Measurements from ENCODE around the gene MAP3K6. TPM values are rescaled to one million over a fixed set of nuclear protein-coding genes. Genes with fewer than 3 reads are reported as not detected.
A peak's percentile ranks its signal among the peaks of the same experiment; 100 is the strongest.
"Not testable (repeated sequence)": the region's sequence is repeated elsewhere in the genome, so short reads cannot be mapped to it uniquely, and the experiment has no call there.

The MAP3K6 gene
- total RNA-seq, 4 donors from 2014 or later: 72.3 to 121 (median 76.9) TPM

DNA sequence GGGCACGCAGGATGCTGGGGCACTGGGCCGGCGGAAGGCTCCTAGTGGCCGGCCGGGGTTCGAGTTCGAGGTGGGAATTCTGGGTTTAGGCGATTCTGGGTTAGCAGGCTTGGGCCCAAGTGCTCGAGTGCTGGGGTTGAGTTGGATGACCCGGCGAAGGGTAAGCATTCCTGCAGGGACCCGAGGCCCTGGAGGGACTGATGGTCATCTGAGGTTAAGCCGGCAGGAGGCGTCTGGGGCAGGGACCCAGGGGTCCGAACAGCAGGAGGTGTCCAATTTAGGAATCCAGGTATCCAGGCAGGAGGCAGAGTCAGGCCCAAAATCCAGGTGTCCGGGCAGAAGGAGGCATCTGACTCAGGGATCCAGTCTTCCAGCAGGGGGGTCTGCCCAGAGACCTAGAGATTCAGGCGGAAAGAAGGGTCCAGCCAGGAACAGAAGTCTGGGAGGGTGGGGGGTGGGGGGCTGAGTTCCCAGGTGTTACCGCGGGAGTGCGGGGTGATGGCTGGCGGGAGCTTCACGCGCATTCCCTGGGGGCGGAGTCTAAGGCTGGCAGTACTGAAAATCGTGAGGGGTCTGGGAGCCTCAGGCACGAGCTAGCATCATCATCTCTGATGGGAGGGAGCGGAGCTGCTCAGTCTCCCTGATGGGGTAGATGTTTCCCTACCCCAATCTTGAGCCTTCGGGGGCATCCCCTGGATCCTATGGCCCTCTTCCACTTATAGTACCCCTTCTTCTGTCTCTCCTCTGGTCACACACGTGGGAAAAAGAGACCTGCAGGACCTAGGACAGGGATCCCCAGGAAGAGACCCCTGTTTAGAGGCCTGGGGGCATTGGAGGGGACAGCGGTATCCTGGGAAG lies 26.2 kb upstream of the MAP3K6 start:
- intact Hi-C loops (cut with DNase I): loop anchor here (5.0 to 10.0 kb wide), 4 partner anchors 36 to 291 kb away; no protein-coding TSS in a partner anchor
- no peaks in the 10 kb centered on the region for H3K27me3 ChIP-seq
- peak overlapping the region in 3 of 4 donors; percentile 52 to 72 (median 70) for H3K27ac ChIP-seq
- H3K4me1 ChIP-seq: peaks cover 19 to 60% (median 19%) of the 10 kb centered on the region in 3 donors
- TF ChIP-seq POLR2A (IDR thresholded peaks at IDR 0.05): no peak
- TF ChIP-seq, protein P1, sequence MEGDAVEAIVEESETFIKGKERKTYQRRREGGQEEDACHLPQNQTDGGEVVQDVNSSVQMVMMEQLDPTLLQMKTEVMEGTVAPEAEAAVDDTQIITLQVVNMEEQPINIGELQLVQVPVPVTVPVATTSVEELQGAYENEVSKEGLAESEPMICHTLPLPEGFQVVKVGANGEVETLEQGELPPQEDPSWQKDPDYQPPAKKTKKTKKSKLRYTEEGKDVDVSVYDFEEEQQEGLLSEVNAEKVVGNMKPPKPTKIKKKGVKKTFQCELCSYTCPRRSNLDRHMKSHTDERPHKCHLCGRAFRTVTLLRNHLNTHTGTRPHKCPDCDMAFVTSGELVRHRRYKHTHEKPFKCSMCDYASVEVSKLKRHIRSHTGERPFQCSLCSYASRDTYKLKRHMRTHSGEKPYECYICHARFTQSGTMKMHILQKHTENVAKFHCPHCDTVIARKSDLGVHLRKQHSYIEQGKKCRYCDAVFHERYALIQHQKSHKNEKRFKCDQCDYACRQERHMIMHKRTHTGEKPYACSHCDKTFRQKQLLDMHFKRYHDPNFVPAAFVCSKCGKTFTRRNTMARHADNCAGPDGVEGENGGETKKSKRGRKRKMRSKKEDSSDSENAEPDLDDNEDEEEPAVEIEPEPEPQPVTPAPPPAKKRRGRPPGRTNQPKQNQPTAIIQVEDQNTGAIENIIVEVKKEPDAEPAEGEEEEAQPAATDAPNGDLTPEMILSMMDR (IDR thresholded peaks at IDR 0.05): peak in 1 of 6 experiments; percentile 3
- no peaks in the 10 kb centered on the region for H3K9me3 ChIP-seq
- H3K36me3 ChIP-seq: no peaks in the 10 kb centered on the region
- 65 to 67% methylated on average over 11 to 14 of the region's 30 CpGs for WGBS, 2 donors
- DNase-seq: no peak
- H3K4me3 ChIP-seq: peak overlapping the region; percentile 26 to 68 (median 46)

DNA sequence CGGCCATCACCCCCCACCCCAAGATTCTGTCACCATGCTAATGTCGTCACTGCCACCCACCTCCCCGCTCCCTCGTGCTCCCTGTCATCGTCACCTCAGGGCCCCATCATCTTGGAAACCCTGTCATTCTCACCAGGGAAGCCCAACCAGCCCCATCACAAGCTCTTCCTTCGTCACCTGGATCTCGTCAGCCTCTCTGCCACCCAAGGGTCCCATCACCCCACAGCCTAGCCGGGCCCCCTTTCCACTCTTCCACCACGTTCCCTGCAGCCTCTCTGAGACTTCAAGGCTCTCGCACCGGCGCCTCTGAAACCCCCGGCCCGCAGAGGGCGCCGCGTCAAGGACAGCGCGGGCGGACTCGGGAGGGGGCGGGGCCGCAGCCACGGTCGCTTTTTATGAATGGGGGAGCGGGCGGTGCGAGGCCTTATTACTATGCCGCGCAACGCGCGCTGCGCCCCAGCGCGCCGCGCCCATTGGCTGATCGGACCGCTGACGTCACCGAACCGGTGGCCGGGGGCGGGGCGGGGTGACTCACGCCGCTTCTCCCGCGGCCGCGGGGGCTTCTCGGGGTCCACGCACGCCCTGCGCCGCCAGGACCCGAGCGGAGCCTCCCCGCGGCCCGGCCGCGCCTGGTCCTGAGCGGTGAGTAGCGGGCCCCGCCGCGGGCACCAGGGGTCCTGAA lies 25.5 kb upstream of the MAP3K6 start, which contains the start of gene GPR3:
GPR3 (plus strand) TSS at position 527 of the 682 bp plus-strand sequence. CDS start 1,177 bp downstream, outside the sequence.
- H3K36me3 ChIP-seq: no peaks in the 10 kb centered on the region
- peak within 1 kb of the TSS; percentile 26 to 68 (median 46) for H3K4me3 ChIP-seq
- intact Hi-C loops (cut with DNase I): loop anchor here (5.0 to 10.0 kb wide), 4 partner anchors 35 to 290 kb away; no protein-coding TSS in a partner anchor
- H3K9me3 ChIP-seq: no peaks in the 10 kb centered on the region
- WGBS, 2 donors: 4 to 7% methylated on average over 6 to 10 of the region's 69 CpGs
- no peaks in the 10 kb centered on the region for H3K27me3 ChIP-seq
- H3K27ac ChIP-seq: peak within 1 kb of the TSS; percentile 1 to 75 (median 61)
- H3K4me1 ChIP-seq: peaks cover 19 to 52% (median 19%) of the 10 kb centered on the region in 3 donors
- peak in 2 of 4 donors; percentile 7 to 26 for TF ChIP-seq POLR2A (IDR thresholded peaks at IDR 0.05)
- TF ChIP-seq, protein P1 (IDR thresholded peaks at IDR 0.05): peak; percentile 35 to 68 (median 46)
- peak; percentile 46 for DNase-seq

DNA sequence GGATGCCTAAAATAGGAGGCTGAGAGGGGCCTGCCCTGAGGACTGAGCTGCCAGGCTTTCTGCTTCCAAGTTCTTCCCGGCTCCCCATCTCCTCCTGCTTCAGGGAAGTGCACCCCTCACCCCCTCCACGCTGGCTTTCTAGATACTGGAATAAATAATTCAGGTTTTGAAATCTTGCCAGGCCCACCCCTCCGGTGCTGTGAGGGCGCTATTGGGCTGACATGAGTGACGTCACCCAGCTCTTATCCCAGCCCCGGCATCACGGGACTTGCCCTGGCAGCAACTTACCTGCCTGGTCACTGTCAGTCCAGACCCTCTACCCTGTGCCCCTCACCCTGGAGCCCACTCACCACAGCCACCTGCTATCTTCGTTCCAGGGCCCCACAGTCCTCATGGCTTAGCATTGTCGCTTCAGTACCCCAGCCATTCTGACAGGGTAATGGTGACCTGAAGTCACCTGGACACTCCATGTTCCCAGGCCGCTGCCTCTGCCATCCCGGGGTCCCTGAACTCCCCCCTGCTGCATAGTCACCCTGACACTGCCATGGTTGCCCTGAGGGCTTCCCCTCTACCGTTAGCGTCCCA lies 24.8 kb upstream of the MAP3K6 start:
- no peak for TF ChIP-seq POLR2A (IDR thresholded peaks at IDR 0.05)
- TF ChIP-seq, protein P1 (IDR thresholded peaks at IDR 0.05): no peak
- Histone ChIP-seq H3K36me3 (no peaks in the 10 kb centered on the region), H3K27ac (peak overlapping the region; percentile 24 to 75 (median 57)), H3K4me3 (peak overlapping the region in 3 of 4 donors; percentile 43 to 68 (median 50)), H3K27me3 (no peaks in the 10 kb centered on the region), H3K4me1 (peaks cover 19 to 46% (median 19%) of the 10 kb centered on the region in 3 donors), H3K9me3 (no peaks in the 10 kb centered on the region)
- DNase-seq: no peak
- intact Hi-C loops (cut with DNase I): loop anchor here (5.0 to 10.0 kb wide), 4 partner anchors 34 to 289 kb away; no protein-coding TSS in a partner anchor
- whole genome bisulfite sequencing, 2 donors: 4 to 7% methylated on average over 10 of the region's 13 CpGs

DNA sequence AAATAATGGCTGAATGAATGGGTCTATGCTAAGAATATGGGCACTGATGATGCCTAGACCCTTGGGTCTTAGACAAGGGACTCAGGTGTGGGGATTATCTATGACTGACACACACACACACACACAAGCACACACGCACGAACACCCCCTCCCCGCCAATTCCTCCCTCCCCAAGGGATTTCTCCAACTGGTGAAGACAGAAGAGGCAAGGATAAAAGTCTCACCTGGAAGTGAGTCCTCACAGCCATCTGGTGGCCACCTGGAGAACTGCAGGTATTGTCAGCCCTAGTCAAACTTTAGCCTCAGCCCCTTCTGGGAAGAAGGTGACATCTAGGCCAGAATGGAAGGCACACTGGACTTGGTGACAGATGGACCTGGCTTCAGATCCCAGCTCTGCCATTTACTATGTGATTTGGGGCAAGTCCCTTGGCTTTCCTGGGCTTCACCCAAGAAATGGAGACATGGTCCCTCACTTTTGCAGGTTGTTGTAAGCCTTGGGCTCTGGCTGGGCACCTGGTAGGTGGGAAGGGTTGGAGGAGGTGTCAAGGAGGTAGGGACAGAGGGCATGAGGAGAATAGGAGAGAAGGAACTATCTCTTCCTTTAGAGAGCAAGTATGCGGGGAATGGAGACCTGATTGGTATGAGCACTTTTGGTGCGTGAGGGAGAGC lies 21.7 kb upstream of the MAP3K6 start:
- peak overlapping the region in 1 of 4 donors; percentile 17 for H3K27ac ChIP-seq
- intact Hi-C loops (cut with DNase I): no loop called here
- TF ChIP-seq POLR2A (IDR thresholded peaks at IDR 0.05): no peak
- TF ChIP-seq, protein P1 (IDR thresholded peaks at IDR 0.05): peak; percentile 92 to 97 (median 94)

DNA sequence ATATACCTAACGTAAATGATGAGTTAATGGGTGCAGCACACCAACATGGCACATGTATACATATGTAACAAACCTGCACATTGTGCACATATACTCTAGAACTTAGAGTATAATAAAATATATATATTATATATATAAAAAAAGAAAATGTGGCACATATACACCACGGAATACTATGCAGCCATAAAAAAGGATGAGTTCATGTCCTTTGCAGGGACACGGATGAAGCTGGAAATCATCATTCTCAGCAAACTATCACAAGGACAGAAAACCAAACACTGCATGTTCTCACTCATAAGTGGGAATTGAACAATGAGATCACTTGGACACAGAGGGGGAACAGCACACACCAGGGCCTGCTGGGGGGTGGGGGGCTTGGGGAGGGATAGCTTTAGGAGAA lies 18.0 kb upstream of the MAP3K6 start:
- H3K36me3 ChIP-seq; intact Hi-C loops (cut with DNase I): not testable (repeated sequence)

More for the DNA sequence above, 21.7 kb upstream of the MAP3K6 start:
- Histone ChIP-seq H3K27me3 (no peaks in the 10 kb centered on the region), H3K4me3 (no peak overlapping the region), H3K36me3 (no peaks in the 10 kb centered on the region), H3K9me3 (no peaks in the 10 kb centered on the region), H3K4me1 (peaks cover 14 to 35% (median 15%) of the 10 kb centered on the region in 3 donors)
- 38 to 43% methylated on average over 5 of the region's 5 CpGs for WGBS, 2 donors
- DNase-seq: no peak

More for the DNA sequence above, 18.0 kb upstream of the MAP3K6 start:
- not testable (repeated sequence) for H3K27ac ChIP-seq, H3K4me3 ChIP-seq, H3K9me3 ChIP-seq, DNase-seq
- peaks cover 0 to 12% (median 0%) of the 10 kb centered on the region in 4 donors for H3K27me3 ChIP-seq
- WGBS, 2 donors: 96 to 100% methylated on average over 3 of the region's 3 CpGs
- peaks cover 15 to 47% (median 23%) of the 10 kb centered on the region in 3 donors for H3K4me1 ChIP-seq

All from esophagus squamous epithelium (tissue), 5 donors.